CD4-positive, alpha-beta T cell treated with Interleukin-17A for 1 hour (primary cell): ENCODE results near the gene CXADR.
"Not testable (repeated sequence)": the region's sequence is repeated elsewhere in the genome, so short reads cannot be mapped to it uniquely, and the experiment has no call there.

Experiments used
- DNase-seq: peaks from one replicate; pipeline ENCODE4 v3.0.0-alpha.2; 2020

CXADR gene

GRCh38 chr21:17512253-17513213, at the start of gene CXADR:
CXADR (plus strand) TSS chr21:17513043; CDS start chr21:17513130, 87 bp downstream.
- peak; percentile 85 for DNase-seq

- no peak for DNase-seq
Observed at GRCh38 chr21:17466166-17466565, 46.7 kb upstream of the CXADR start.

DNA sequence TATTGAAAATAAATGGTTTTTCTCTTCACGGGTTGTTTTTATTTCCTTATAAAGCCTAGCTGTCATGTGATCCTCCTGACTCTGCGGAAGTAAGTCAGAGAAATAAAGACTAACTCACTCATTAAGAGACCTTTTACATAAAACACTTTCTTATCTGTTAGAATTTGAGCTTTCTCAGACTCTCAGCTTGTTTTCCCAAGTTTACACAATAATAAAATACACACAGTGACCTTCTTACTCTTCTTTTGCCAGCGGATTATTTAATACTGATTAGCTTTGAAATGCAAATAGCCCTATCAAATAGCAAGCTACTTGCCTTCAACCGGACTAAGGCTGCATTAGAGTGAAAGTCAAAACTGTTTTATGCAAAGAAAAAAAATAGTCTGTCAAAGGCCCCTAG, 45.5 kb upstream of the CXADR start:
- DNase-seq, result no peak

- no peak for DNase-seq
Observed at GRCh38 chr21:17467829-17468228, 45.0 kb upstream of the CXADR start.

DNA sequence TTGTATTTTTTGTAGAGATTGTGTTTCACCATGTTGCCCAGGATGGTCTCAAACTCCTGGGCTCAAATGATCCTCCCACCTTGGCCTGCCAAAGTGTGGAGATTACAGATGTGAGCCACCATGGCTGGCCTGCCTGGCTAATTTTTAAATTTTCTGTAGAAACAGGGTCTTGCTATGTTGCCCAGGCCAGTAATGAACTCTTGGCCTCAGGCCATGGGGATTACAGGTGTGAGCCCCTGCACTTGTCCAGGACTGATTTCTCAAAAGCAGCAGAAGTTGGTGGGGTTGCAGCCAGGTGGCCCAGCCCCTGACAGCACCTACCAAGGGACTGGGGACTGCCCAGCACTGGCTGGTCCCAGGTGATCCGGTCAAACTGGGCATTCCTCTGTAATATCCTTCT, 44.1 kb upstream of the CXADR start:
- no peak for DNase-seq

GRCh38 chr21:17469727-17470126, 43.1 kb upstream of the CXADR start:
- DNase-seq, result no peak

DNA sequence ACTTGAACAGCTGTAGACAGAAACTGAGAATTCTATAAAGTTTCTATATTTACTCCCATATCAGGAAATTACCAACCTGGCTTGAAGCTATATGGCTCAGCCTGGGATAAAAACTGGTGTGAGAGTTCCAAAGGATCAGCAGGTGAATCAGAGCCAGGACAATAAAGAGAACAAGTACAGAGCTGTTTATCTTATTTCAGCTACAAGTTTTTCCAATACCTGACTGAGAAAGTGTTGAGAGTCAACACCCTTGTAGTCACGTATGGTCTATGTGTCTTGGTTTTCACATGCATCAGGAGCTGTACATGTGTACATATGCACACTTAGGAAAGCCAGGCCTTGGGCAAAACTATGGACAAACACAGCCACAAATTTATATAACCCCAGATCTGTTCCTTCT, 40.7 kb upstream of the CXADR start:
- no peak for DNase-seq

GRCh38 chr21:17472592-17473271, 40.1 kb upstream of the CXADR start:
- no peak for DNase-seq

- DNase-seq, result no peak
Observed at GRCh38 chr21:17476006-17476405, 36.8 kb upstream of the CXADR start.

DNA sequence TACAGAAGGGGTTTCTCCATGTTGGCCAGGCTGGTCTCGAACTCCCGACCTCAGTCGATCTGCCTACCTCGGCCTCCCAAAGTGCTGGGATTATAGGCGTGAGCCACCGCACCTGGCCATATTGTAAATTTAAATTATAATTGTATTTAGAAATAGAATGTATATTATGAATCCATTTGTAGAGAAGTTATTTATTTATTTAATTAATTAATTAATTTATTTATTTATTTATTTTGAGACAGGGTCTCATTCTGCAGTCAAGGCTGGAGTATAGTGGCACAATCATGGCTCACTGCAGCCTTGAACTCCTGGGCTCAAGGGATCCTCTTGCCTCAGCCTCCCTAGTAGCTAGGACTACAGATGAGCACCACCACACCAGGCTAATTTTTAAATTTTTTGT, 34.7 kb upstream of the CXADR start:
- not testable (repeated sequence) for DNase-seq

- no peak for DNase-seq
Observed at GRCh38 chr21:17479606-17480005, 33.2 kb upstream of the CXADR start.

DNA sequence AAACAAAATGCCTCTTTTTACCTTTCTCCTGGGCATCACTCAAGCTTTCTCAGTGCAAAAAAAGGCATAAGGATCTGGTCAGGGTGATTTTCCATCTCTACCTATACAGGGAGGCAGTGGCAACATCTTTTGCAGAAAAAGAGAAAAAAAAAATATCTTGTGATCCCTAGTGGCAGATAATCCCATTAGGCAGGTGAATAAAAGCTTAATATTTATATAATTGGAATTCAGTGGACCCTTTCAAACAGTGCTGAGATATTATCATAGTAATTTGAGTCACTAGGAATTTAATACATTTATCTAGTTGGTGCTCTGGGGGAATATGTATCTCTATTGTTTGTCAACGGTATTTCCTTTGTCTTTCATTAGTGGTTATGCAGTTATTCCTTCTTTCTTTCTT, 29.9 kb upstream of the CXADR start:
- no peak for DNase-seq

DNA sequence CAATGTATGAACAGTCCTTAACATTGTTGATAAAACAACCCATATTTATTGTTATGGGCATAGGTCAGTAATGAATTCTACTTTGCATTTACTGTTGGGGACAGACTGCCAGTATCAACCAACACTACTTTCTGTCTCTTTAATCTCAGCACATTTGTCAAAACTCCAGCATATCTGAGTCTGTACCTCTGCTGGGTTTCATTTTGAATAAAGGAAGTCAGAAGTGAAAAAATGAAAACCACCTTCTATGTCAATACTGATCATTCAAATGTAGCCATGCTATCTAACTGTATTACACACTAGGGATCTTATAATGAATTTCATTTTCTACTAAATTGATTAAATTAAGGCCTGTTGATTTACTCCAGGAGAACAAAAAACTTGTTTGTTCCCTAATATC, 24.2 kb upstream of the CXADR start:
- no peak for DNase-seq

DNA sequence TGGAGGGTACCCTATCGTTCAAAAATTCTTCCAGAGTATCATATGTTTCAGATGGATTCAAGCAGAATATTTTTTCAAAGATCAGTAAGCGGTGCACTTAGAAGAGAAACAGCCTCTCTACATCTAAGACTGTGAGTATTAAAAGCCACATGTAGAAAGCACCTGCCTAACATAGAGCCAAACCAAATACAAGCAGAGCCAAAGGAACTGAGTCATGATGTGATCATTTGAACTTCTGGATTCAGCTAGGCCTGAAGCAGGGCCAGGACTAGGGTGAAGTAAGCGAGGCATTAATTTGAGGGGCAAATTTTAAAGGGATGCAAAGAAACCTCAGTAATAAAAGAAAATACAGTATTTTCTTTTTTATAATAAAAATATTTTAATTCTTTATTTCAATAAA, 23.3 kb upstream of the CXADR start:
- DNase-seq, result not testable (repeated sequence)

GRCh38 chr21:17491716-17492414, 21.0 kb upstream of the CXADR start:
- DNase-seq, result no peak

GRCh38 chr21:17492415-17493168, 20.3 kb upstream of the CXADR start:
- DNase-seq, result no peak

GRCh38 chr21:17494051-17494450, 18.8 kb upstream of the CXADR start:
- DNase-seq, result no peak

DNA sequence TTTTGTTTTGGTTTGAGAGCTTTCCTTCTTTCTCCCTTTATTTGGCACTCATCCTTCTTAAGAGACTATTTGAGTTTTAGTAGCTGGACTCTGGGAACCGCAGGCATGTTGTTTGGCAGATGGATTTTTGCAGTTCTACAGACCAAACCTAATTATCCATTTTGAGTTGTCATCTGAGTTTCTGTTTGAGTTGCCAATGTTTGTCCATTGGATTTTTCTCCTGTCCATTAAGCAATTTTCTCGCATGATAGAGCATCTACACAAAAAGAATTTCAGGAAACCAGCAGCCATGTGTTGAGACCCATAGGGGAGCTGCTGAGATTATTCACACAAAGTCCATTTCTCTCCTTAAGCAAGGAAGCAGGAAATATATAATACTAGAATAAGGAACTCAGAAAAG, 17.2 kb upstream of the CXADR start:
- DNase-seq, result no peak

DNA sequence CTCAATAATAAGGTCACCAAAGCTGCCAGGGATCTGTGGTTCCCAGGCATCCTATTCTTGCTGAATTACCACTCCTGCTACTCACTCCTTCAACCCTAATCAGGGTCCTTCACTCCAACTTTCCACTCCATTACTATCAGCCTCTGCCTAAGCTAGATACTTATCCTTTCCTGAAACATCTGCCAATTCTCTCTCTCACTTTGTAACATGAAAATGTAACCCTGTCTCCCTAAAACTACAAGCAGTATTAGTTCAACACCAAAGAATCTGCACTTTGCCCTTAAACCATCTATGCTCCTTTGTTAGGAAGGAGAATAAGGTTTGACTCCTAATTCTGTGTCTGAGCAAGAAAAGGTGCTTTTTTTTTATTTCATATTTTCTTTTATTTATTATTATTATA, 15.5 kb upstream of the CXADR start:
- no peak for DNase-seq

DNA sequence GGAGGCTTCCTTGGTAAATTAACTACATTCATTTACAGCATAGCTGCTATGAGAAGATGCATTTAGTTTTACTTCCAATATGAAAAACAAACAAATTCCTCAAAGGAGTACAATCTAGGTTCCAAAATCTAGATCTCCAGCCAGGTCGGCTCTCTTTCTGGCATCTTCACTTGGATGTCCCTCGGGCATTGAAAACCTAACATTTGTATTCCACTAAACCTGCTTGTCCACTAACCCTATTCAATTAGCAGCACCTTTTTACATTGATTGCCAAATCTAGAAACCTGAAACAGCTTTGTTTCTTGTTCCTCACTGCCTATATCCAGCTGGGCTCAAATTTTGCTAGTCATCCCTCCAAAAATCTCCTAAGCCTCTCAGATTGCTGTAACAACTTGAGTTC, 14.3 kb upstream of the CXADR start:
- DNase-seq, result no peak

- DNase-seq, result no peak
Observed at GRCh38 chr21:17501107-17502006, 11.5 kb upstream of the CXADR start.

- DNase-seq, result not testable (repeated sequence)
Observed at GRCh38 chr21:17502985-17503384, 9.9 kb upstream of the CXADR start.
